SK-N-SH treated with all-trans-retinoic acid at 6 μM for 48 hours (cell line): ENCODE data around the gene NTPCR.

Source experiments
- ATAC-seq: fragments of 200-7000 bp; cut with Tn5 transposase; 3 replicates; pipeline ENCODE4 v1.9.1; 2020; ENCODE audit warnings: mild to moderate bottlenecking, moderate library complexity
- BACH2 ChIP-seq: fragments of 250-450 bp; sonication (Bioruptor Pico); IDR thresholded peaks from 2 replicates; pipeline ENCODE4 v1.9.0; 2021; ENCODE audit warnings: mild to moderate bottlenecking, borderline replicate concordance
- CREB5 ChIP-seq: fragments of 250-450 bp; sonication (Bioruptor Pico); IDR thresholded peaks from 2 replicates; pipeline ENCODE4 v1.5.1; 2020; ENCODE audit warnings: low read depth, mild to moderate bottlenecking, moderate library complexity
- CSDC2 ChIP-seq: fragments of 250-450 bp; sonication (Bioruptor Pico); IDR thresholded peaks from 2 replicates; pipeline ENCODE4 v1.5.0; 2020; ENCODE audit warnings: mild to moderate bottlenecking, moderate library complexity
- CSRNP3 ChIP-seq: fragments of 250-450 bp; sonication (Bioruptor Pico); IDR thresholded peaks from 2 replicates; pipeline ENCODE4 v1.5.1; 2021; ENCODE audit warnings: mild to moderate bottlenecking, moderate library complexity
- ESRRG ChIP-seq: fragments of 250-450 bp; sonication (Bioruptor Pico); IDR thresholded peaks from 2 replicates; pipeline ENCODE4 v1.6.1; 2021; ENCODE audit warnings: mild to moderate bottlenecking
- OSR1 ChIP-seq: fragments of 250-450 bp; sonication (Bioruptor Pico); IDR thresholded peaks from 2 replicates; pipeline ENCODE4 v1.8.0; 2022; ENCODE audit warnings: moderate library complexity, mild to moderate bottlenecking, inconsistent platforms
- PATZ1 ChIP-seq: fragments of 250-450 bp; sonication (Bioruptor Pico); IDR thresholded peaks from 2 replicates; pipeline ENCODE4 v1.8.0; 2020; ENCODE audit warnings: mild to moderate bottlenecking, moderate library complexity, borderline replicate concordance
- POU6F1 ChIP-seq: fragments of 250-450 bp; sonication (Bioruptor Pico); IDR thresholded peaks from 2 replicates; pipeline ENCODE4 v1.8.0; 2021; ENCODE audit warnings: low read depth, mild to moderate bottlenecking, moderate library complexity, borderline replicate concordance
- PPARA ChIP-seq: fragments of 250-450 bp; sonication (Bioruptor Pico); IDR thresholded peaks from 2 replicates; pipeline ENCODE4 v1.5.0; 2020; ENCODE audit warnings: mild to moderate bottlenecking, borderline replicate concordance
- SNAI2 ChIP-seq: fragments of 250-450 bp; sonication (Bioruptor Pico); IDR thresholded peaks from 2 replicates; pipeline ENCODE4 v1.5.0; 2020; ENCODE audit warnings: mild to moderate bottlenecking, moderate library complexity
- TCF4 ChIP-seq: fragments of 250-450 bp; sonication (Bioruptor Pico); IDR thresholded peaks from 2 replicates; pipeline ENCODE4 v1.8.0; 2021; ENCODE audit warnings: mild to moderate bottlenecking, moderate library complexity, borderline replicate concordance
- TSHZ2 ChIP-seq: fragments of 250-450 bp; sonication (Bioruptor Pico); IDR thresholded peaks from 2 replicates; pipeline ENCODE4 v1.5.0; 2020; ENCODE audit warnings: mild to moderate bottlenecking, moderate library complexity
- ZC3H10 ChIP-seq: fragments of 250-450 bp; sonication (Bioruptor Pico); IDR thresholded peaks from 2 replicates; pipeline ENCODE4 v1.5.1; 2021; ENCODE audit warnings: mild to moderate bottlenecking, moderate library complexity
- ZFP3 ChIP-seq: fragments of 250-450 bp; sonication (Bioruptor Pico); IDR thresholded peaks from 2 replicates; pipeline ENCODE4 v1.5.0; 2020; ENCODE audit warnings: mild to moderate bottlenecking, moderate library complexity
- ZNF565 ChIP-seq: fragments of 450-650 bp; formaldehyde crosslinking; conservative IDR thresholded peaks from 2 replicates; pipeline ENCODE4 v1.5.0; 2020; ENCODE audit warnings: low read depth, mild to moderate bottlenecking, moderate library complexity
- ZNF70 ChIP-seq: fragments of 450-650 bp; formaldehyde crosslinking; IDR thresholded peaks from 2 replicates; pipeline ENCODE4 v1.5.0; 2020; ENCODE audit warnings: mild to moderate bottlenecking, moderate library complexity
- ZNF8 ChIP-seq: fragments of 450-650 bp; formaldehyde crosslinking; IDR thresholded peaks from 2 replicates; pipeline ENCODE4 v1.5.0; 2020; ENCODE audit warnings: mild to moderate bottlenecking, moderate library complexity

NTPCR gene

GRCh38 chr1:232980986-232981560 is 30.7 kb downstream of the NTPCR start:
- no peak for ATAC-seq
- TF ChIP-seq ZFP3 (CRISPR knock-in tag): no peak
- no peak for TF ChIP-seq TCF4 (CRISPR knock-in tag)
- no peak for TF ChIP-seq TSHZ2 (CRISPR knock-in tag)
- TF ChIP-seq OSR1 (CRISPR knock-in tag): no peak
- no peak for TF ChIP-seq PATZ1
- TF ChIP-seq CSDC2 (CRISPR knock-in tag): no peak
- TF ChIP-seq ZNF565 (CRISPR knock-in tag): no peak
- no peak for TF ChIP-seq PPARA

- peak; percentile 11; the same call in 2 of the 3 replicates for ATAC-seq
- TF ChIP-seq ESRRG (no peak), CREB5 (CRISPR knock-in tag) (no peak), SNAI2 (no peak), BACH2 (CRISPR knock-in tag) (no peak), ZNF70 (CRISPR knock-in tag) (no peak), TSHZ2 (CRISPR knock-in tag) (no peak), ZFP3 (CRISPR knock-in tag) (no peak), ZNF8 (CRISPR knock-in tag) (no peak), ZNF565 (CRISPR knock-in tag) (no peak), POU6F1 (CRISPR knock-in tag) (no peak), CSDC2 (CRISPR knock-in tag) (no peak), ZC3H10 (CRISPR knock-in tag) (no peak), CSRNP3 (CRISPR knock-in tag) (no peak)
- TF ChIP-seq, all 23 proteins: peak for 0
Observed at GRCh38 chr1:232982238-232982944, 32.0 kb downstream of the NTPCR start.
